Progenitor cell of endocrine pancreas (in vitro differentiated cells): ENCODE data around the gene DLX5. TPM values are rescaled to one million over a fixed set of nuclear protein-coding genes. Genes with fewer than 3 reads are reported as not detected.

ENCODE experiments used
- DNase-seq: peaks from one replicate; pipeline ENCODE4 v3.0.0; 2021; ENCODE audit warnings: low spot score; ENCODE audit not compliant: unreplicated experiment
- H3K27ac Mint-ChIP-seq: 2 replicates; pipeline ENCODE4 v1.8.0; 2021; ENCODE audit warnings: mild to moderate bottlenecking, moderate library complexity, mixed read lengths
- H3K27me3 Mint-ChIP-seq: 2 replicates; pipeline ENCODE4 v1.8.0; 2021; ENCODE audit warnings: mixed read lengths
- H3K36me3 Mint-ChIP-seq: 2 replicates; pipeline ENCODE4 v1.8.0; 2022; ENCODE audit warnings: mixed read lengths; ENCODE audit not compliant: insufficient read depth
- H3K4me1 Mint-ChIP-seq: 2 replicates; pipeline ENCODE4 v1.8.0; 2021; ENCODE audit warnings: low read depth, mixed read lengths
- H3K4me3 Mint-ChIP-seq: 2 replicates; pipeline ENCODE4 v1.8.0; 2021; ENCODE audit warnings: low read depth, mild to moderate bottlenecking, moderate library complexity, mixed read lengths
- H3K9me3 Mint-ChIP-seq: 2 replicates; pipeline ENCODE4 v1.8.0; 2021; ENCODE audit warnings: low read depth, mixed read lengths
- CTCF ChIP-seq: fragments of 200-600 bp; sonication (generic); IDR thresholded peaks from one replicate; pipeline ENCODE4 v1.5.0; 2021; ENCODE audit warnings: antibody characterized with exemption, mild to moderate bottlenecking; ENCODE audit not compliant: unreplicated experiment
- total RNA-seq: library from RNA; stranded (reverse); gene quantifications from 2 replicates; pipeline ENCODE4 v1.2.1, GENCODE V29; 2021

DLX5 gene
- total RNA-seq, 1 donor from 2014 or later: 1.7 TPM

DNA sequence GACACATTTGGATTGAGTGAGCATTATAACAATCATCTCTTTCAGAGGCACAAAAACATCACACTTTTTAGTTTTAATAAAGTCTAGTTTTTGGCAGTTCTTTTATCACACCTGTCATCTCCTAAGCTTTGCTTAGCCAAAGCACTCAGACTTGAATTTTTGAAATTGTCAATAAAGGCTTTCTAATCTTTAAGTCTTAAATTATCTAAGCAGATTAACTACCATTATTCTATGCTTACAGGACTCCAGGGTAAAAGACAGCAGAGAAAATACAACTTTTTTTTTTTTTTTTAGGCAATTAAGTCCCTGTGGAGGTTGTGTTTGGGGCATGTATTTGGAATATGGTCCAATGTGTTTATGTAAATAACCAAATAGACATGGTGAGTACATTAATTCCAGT lies 36.9 kb downstream of the DLX5 start:
- H3K27me3 Mint-ChIP-seq: peaks cover 85% of the 10 kb centered on the region
- H3K4me3 Mint-ChIP-seq: no peak overlapping the region
- H3K27ac Mint-ChIP-seq: no peak overlapping the region
- no peak for DNase-seq
- no peaks in the 10 kb centered on the region for H3K4me1 Mint-ChIP-seq
- H3K36me3 Mint-ChIP-seq: peaks cover under 1% of the 10 kb centered on the region
- TF ChIP-seq CTCF: no peak
- no peaks in the 10 kb centered on the region for H3K9me3 Mint-ChIP-seq

DNA sequence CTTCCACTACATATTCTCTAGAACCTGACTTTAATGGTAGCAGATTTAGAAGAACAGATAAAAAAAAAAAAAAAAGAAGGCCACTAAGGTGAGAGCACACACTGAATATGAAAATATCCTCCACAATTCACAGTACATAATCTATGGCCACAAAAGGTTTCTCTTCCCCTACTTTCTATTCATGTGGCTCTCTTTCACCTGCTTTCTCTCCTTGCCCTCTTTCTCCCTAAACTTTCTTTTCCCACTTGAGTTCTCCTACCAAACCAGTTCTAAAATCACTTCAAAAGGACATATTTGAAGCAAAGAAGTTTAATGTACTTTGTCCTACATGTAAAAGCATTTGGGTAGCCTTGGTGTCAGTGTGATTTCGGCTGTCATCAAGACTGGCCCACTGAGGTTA lies 37.7 kb downstream of the DLX5 start:
- no peak overlapping the region for H3K27ac Mint-ChIP-seq
- no peak overlapping the region for H3K4me3 Mint-ChIP-seq
- no peak for TF ChIP-seq CTCF
- no peaks in the 10 kb centered on the region for H3K36me3 Mint-ChIP-seq
- no peaks in the 10 kb centered on the region for H3K4me1 Mint-ChIP-seq
- H3K9me3 Mint-ChIP-seq: no peaks in the 10 kb centered on the region
- peaks cover 80% of the 10 kb centered on the region for H3K27me3 Mint-ChIP-seq
- no peak for DNase-seq

GRCh38 chr7:96985992-96986391 lies 38.6 kb downstream of the DLX5 start:
- no peak overlapping the region for H3K27ac Mint-ChIP-seq
- H3K9me3 Mint-ChIP-seq: no peaks in the 10 kb centered on the region
- H3K4me1 Mint-ChIP-seq: no peaks in the 10 kb centered on the region
- no peak overlapping the region for H3K4me3 Mint-ChIP-seq
- no peak for TF ChIP-seq CTCF
- peaks cover 74% of the 10 kb centered on the region for H3K27me3 Mint-ChIP-seq
- no peak for DNase-seq
- H3K36me3 Mint-ChIP-seq: no peaks in the 10 kb centered on the region

DNA sequence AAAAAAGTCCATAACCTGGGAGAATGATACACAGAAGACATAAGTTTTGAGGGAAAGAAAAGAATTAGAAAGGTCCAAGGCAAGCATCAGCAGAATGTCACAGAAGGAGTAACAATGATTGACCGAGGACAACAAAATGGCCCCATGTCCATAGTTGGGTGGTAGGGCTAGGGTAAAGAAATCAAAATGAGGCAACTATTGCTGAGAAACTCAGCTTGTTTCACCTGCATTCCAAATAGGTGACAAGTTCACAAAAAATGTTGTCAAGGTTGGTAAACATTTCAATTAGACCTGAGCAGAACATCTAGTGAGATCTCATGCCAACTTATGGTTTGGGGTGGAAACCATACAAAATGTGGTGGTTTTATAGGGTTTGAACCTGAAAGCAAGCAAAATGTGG lies 42.0 kb downstream of the DLX5 start:
- H3K4me3 Mint-ChIP-seq: no peak overlapping the region
- H3K27me3 Mint-ChIP-seq: peaks cover 46% of the 10 kb centered on the region

DNA sequence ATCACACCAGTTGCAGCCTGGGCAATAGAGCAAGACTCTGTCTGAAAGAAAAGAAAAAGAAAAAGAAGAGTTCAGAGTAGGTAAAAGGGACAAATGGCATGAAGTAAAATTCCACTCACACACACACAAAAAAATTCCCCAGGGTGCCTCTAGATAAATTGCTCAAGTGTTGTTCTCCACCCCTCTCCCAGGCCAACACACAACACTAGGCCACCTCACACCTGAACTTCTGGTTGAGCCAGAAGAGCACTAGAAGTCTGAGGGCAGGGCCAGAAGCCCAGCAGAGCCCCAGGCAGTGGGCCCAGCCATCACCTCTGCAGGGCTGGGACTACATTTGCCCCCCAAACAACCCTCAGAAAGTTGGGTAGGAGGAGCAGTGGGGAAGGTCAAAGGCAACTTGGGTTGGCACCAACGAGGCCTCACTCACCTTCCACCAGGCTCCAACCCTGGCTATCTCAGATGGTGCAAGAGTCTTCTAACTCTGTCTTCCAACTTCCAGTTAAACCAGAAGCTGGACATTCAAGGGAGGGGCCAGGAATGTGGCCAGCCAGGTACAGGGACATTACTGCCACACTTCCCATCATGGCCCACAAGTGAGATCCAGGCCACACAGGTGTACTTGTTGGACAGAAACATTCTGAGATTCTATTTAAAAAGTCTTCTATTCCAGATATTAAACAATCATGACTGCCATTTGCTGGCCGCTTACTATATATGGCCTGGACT lies 44.9 kb downstream of the DLX5 start:
- H3K36me3 Mint-ChIP-seq: no peaks in the 10 kb centered on the region
- no peak for TF ChIP-seq CTCF

More for the DNA sequence above, 42.0 kb downstream of the DLX5 start:
- no peak for DNase-seq
- H3K27ac Mint-ChIP-seq: no peak overlapping the region
- H3K9me3 Mint-ChIP-seq: no peaks in the 10 kb centered on the region
- no peak for TF ChIP-seq CTCF
- no peaks in the 10 kb centered on the region for H3K4me1 Mint-ChIP-seq
- no peaks in the 10 kb centered on the region for H3K36me3 Mint-ChIP-seq

More for the DNA sequence above, 44.9 kb downstream of the DLX5 start:
- Mint-ChIP-seq H3K27me3 (peaks cover 31% of the 10 kb centered on the region), H3K4me3 (no peak overlapping the region), H3K9me3 (no peaks in the 10 kb centered on the region), H3K4me1 (no peaks in the 10 kb centered on the region), H3K27ac (no peak overlapping the region)
- DNase-seq: no peak
